A549 (cell line): Measurements from ENCODE around the gene KCNMA1.

Experiments
- CBX2 ChIP-seq: fragments of 200-600 bp; sonication (generic); IDR thresholded peaks from 2 replicates; pipeline ENCODE4 v1.6.1; 2016; ENCODE audit warnings: low read depth, mild to moderate bottlenecking, borderline replicate concordance
- CEBPB ChIP-seq, 2 experiments: fragments of >200 bp in 1 of 2; sonication (Bioruptor Twin) in 1 of 2; formaldehyde crosslinking in 1 of 2; IDR thresholded peaks; 2 replicates each; pipeline ENCODE4 v1.6.1; 2012 to 2016
- CHD2 ChIP-seq: fragments of 150-350 bp; IDR thresholded peaks from 2 replicates; pipeline ENCODE4 v1.6.1; 2014; ENCODE audit warnings: low read length; ENCODE audit not compliant: partially characterized antibody
- CHD4 ChIP-seq: fragments of 200-600 bp; sonication (generic); IDR thresholded peaks from 2 replicates; pipeline ENCODE4 v1.6.1; 2016; ENCODE audit warnings: antibody characterized with exemption, mild to moderate bottlenecking, borderline replicate concordance
- CTCF ChIP-seq: fragments of >200 bp; sonication (Bioruptor Twin); formaldehyde crosslinking; IDR thresholded peaks from 3 replicates; pipeline ENCODE4 v1.5.1; 2016
- EHMT2 ChIP-seq: fragments of 200-600 bp; sonication (generic); IDR thresholded peaks from 2 replicates; pipeline ENCODE4 v1.6.1; 2016; ENCODE audit warnings: antibody characterized with exemption, low read depth, mild to moderate bottlenecking, moderate library complexity
- EP300 ChIP-seq, 2 experiments: fragments of >200 bp; sonication (Bioruptor Twin); formaldehyde crosslinking; IDR thresholded peaks; 2 replicates in 1 of 2; 3 replicates in 1 of 2; pipeline ENCODE4 v1.6.1; 2016 to 2017
- JUNB ChIP-seq: fragments of >200 bp; sonication (Bioruptor Twin); formaldehyde crosslinking; IDR thresholded peaks from 2 replicates; pipeline ENCODE4 v1.6.1; 2016
- MAX ChIP-seq: IDR thresholded peaks from 2 replicates; pipeline ENCODE4 v1.6.1; 2012
- POLR2A ChIP-seq: IDR thresholded peaks from 2 replicates; pipeline ENCODE4 v1.6.1; 2012; ENCODE audit warnings: mild to moderate bottlenecking, low read length
- RAD21 ChIP-seq, 2 experiments: fragments of >200 bp in 1 of 2; sonication (Bioruptor Twin) in 1 of 2; formaldehyde crosslinking in 1 of 2; IDR thresholded peaks in 1 of 2; conservative IDR thresholded peaks in 1 of 2; 2 replicates in 1 of 2; 3 replicates in 1 of 2; pipeline ENCODE4 v1.6.1; 2012 to 2018; ENCODE audit warnings: inconsistent platforms in 1 of 2
- ZC3H11A ChIP-seq: fragments of 450-650 bp; IDR thresholded peaks from 2 replicates; pipeline ENCODE4 v1.6.1; 2014; ENCODE audit warnings: antibody characterized with exemption, mild to moderate bottlenecking

GRCh38 chr10:77125231-77125630 lies 512.4 kb downstream of the KCNMA1 start:
- no peak for TF ChIP-seq EP300 (IDR thresholded peaks at IDR 0.05)
- no peak for TF ChIP-seq CTCF
- no peak for TF ChIP-seq MAX
- no peak for TF ChIP-seq CEBPB (IDR thresholded peaks at IDR 0.05)
- no peak for TF ChIP-seq CBX2
- TF ChIP-seq RAD21 (conservative IDR thresholded peaks at IDR 0.05 in 1 of 2, IDR thresholded peaks at IDR 0.05 in 1 of 2), result no peak
- no peak for TF ChIP-seq CHD4
- no peak for TF ChIP-seq EHMT2
- no peak for TF ChIP-seq CHD2
- no peak for TF ChIP-seq JUNB
- TF ChIP-seq POLR2A, result no peak
- no peak for TF ChIP-seq ZC3H11A
